ENCODE data around the gene MRC2.

DNA sequence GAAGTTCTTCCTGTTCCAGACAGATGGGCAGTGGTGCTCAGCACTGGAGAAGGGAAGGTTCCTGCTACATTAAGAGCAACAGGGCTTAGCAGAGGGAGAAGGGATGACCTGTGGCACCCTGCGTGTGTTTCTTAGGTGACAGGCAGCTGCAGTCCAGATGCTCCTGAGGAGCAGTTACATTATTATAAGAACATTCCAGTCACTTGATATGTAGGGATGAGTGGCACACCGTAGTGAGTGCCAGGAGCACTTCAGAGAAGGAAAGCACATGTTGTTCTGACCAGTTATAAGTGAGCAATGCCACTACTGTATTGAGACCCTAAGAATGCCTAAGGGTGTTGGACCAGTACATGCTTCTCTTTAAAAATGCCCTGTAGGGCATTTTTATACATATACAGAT lies 39.9 kb upstream of the MRC2 start:
- no peak for TF ChIP-seq RNF2 (conservative IDR thresholded peaks at IDR 0.05; ENCODE audit: low read depth)
- TF ChIP-seq SRSF1 (optimal IDR thresholded peaks at IDR 0.05; ENCODE audit: low read depth, low read length): no peak
- no peak for TF ChIP-seq ZNF562 (CRISPR knock-in tag; IDR thresholded peaks at IDR 0.05; ENCODE audit: borderline replicate concordance)
- TF ChIP-seq SMAD1 (CRISPR knock-in tag; IDR thresholded peaks at IDR 0.05; ENCODE audit: borderline replicate concordance, low read depth): no peak
- no peak for TF ChIP-seq CTCF (CRISPR knock-in tag; IDR thresholded peaks at IDR 0.05)
- TF ChIP-seq KLF6 (CRISPR knock-in tag; IDR thresholded peaks at IDR 0.05): no peak
- TF ChIP-seq KLF16 (CRISPR knock-in tag; IDR thresholded peaks at IDR 0.05): no peak
- TF ChIP-seq NBN (conservative IDR thresholded peaks at IDR 0.05): no peak
- TF ChIP-seq ZNF777 (CRISPR knock-in tag; IDR thresholded peaks at IDR 0.05): no peak
- TF ChIP-seq, protein P1, sequence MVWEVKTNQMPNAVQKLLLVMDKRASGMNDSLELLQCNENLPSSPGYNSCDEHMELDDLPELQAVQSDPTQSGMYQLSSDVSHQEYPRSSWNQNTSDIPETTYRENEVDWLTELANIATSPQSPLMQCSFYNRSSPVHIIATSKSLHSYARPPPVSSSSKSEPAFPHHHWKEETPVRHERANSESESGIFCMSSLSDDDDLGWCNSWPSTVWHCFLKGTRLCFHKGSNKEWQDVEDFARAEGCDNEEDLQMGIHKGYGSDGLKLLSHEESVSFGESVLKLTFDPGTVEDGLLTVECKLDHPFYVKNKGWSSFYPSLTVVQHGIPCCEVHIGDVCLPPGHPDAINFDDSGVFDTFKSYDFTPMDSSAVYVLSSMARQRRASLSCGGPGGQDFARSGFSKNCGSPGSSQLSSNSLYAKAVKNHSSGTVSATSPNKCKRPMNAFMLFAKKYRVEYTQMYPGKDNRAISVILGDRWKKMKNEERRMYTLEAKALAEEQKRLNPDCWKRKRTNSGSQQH (CRISPR knock-in tag; IDR thresholded peaks at IDR 0.05; ENCODE audit: low read depth): no peak
- no peak for TF ChIP-seq PLRG1 (conservative IDR thresholded peaks at IDR 0.05)
- no peak for TF ChIP-seq ZNF329 (CRISPR knock-in tag; IDR thresholded peaks at IDR 0.05; ENCODE audit: low read depth)

Measured in HepG2 (cell line).